GM12865 (cell line): ENCODE measurements around the gene HDLBP.

Experiments used
- DNase-seq: peaks from one replicate; pipeline ENCODE4 v3.0.0; 2010; ENCODE audit warnings: low read depth
- H3K4me3 ChIP-seq: 2 replicates; pipeline ENCODE4 v1.5.1; 2011; ENCODE audit warnings: mild to moderate bottlenecking, low read depth, low read length, control low read depth
- CTCF ChIP-seq: IDR thresholded peaks from 2 replicates; pipeline ENCODE4 v1.5.1; 2011; ENCODE audit warnings: low read length, control low read depth, low read depth, inconsistent platforms; ENCODE audit not compliant: insufficient read depth; ENCODE audit errors: missing control alignments

Gene HDLBP

GRCh38 chr2:241350878-241351639 lies 35.6 kb upstream of the HDLBP start:
- DNase-seq: no peak
- H3K4me3 ChIP-seq: no peak overlapping the region
- no peak for TF ChIP-seq CTCF

- TF ChIP-seq CTCF: no peak
- no peak overlapping the region for H3K4me3 ChIP-seq
- no peak for DNase-seq
Measured at GRCh38 chr2:241350530-241350877, 35.0 kb upstream of the HDLBP start.

GRCh38 chr2:241349941-241350340 lies 34.5 kb upstream of the HDLBP start:
- DNase-seq: no peak
- no peak overlapping the region for H3K4me3 ChIP-seq
- no peak for TF ChIP-seq CTCF

- no peak for DNase-seq
- no peak for TF ChIP-seq CTCF
- H3K4me3 ChIP-seq: no peak overlapping the region
Measured at GRCh38 chr2:241344925-241345651, 29.6 kb upstream of the HDLBP start.

- H3K4me3 ChIP-seq: no peak overlapping the region
- no peak for TF ChIP-seq CTCF
- no peak for DNase-seq
Measured at GRCh38 chr2:241340631-241341163, 25.2 kb upstream of the HDLBP start.

- DNase-seq: no peak
- no peak overlapping the region for H3K4me3 ChIP-seq
Measured at GRCh38 chr2:241339839-241340630, 24.6 kb upstream of the HDLBP start.

More at GRCh38 chr2:241339839-241340630, 24.6 kb upstream of the HDLBP start:
- no peak for TF ChIP-seq CTCF
